Caco-2 (cell line): ENCODE results near the gene IL2RA. TPM values are rescaled to one million over a fixed set of nuclear protein-coding genes. Genes with fewer than 3 reads are reported as not detected.

Experiments used
- BruUV-seq: library from RNA; stranded (reverse); fragments of 400-500 nt; replicated peaks from 2 replicates; lab custom pipeline; 2021; lab: Mats Ljungman, UMichigan
- CTCF ChIA-PET: fragments of 300-600 bp; sonication (Branson Sonifier 250); formaldehyde crosslinking; loops from one replicate; lab custom pipeline; 2022; ENCODE audit warnings: antibody characterized with exemption; lab: Charles Lee
- POLR2A ChIA-PET: fragments of 300-600 bp; sonication (Branson Sonifier 250); formaldehyde crosslinking; loops from one replicate; lab custom pipeline; 2022; ENCODE audit warnings: antibody characterized with exemption; lab: Charles Lee
- DNase-seq, 2 experiments: peaks; one replicate each; pipeline versions ENCODE4 v3.0.0 to v3.0.0-alpha.2; 2020 to 2022
- H3K27me3 ChIP-seq: replicated peaks from 2 replicates; pipeline ENCODE4 v1.6.0; 2011; ENCODE audit warnings: low read length; ENCODE audit not compliant: control insufficient read depth, insufficient read depth
- H3K36me3 ChIP-seq: 2 replicates; pipeline ENCODE4 v1.5.1; 2011; ENCODE audit warnings: low read length; ENCODE audit not compliant: control insufficient read depth, insufficient read depth
- H3K4me1 ChIP-seq: fragments of 250-450 bp; sonication (Bioruptor Pico); 2 replicates; pipeline ENCODE4 v1.5.1; 2020; ENCODE audit warnings: mild to moderate bottlenecking
- H3K4me3 ChIP-seq: 2 replicates; pipeline ENCODE4 v1.5.1; 2011; ENCODE audit warnings: low read depth, mild to moderate bottlenecking, control low read depth, low read length
- H3K9me3 ChIP-seq: fragments of 250-450 bp; sonication (Bioruptor Pico); 2 replicates; pipeline ENCODE4 v1.5.1; 2020; ENCODE audit warnings: mild to moderate bottlenecking, moderate library complexity
- H3K27ac Mint-ChIP-seq: one replicate; pipeline ENCODE4 v1.8.0; 2022; ENCODE audit warnings: mixed read lengths; ENCODE audit not compliant: unreplicated experiment
- H3K27me3 Mint-ChIP-seq: one replicate; pipeline ENCODE4 v1.8.0; 2022; ENCODE audit warnings: mixed read lengths; ENCODE audit not compliant: insufficient read depth, unreplicated experiment
- H3K36me3 Mint-ChIP-seq: one replicate; pipeline ENCODE4 v1.8.0; 2022; ENCODE audit warnings: mild to moderate bottlenecking, mixed read lengths; ENCODE audit not compliant: insufficient read depth, unreplicated experiment
- H3K4me1 Mint-ChIP-seq: one replicate; pipeline ENCODE4 v1.8.0; 2022; ENCODE audit warnings: low read depth, mixed read lengths; ENCODE audit not compliant: unreplicated experiment
- H3K4me3 Mint-ChIP-seq: one replicate; pipeline ENCODE4 v1.8.0; 2022; ENCODE audit warnings: mild to moderate bottlenecking, moderate library complexity, mixed read lengths; ENCODE audit not compliant: unreplicated experiment
- H3K9me3 Mint-ChIP-seq: one replicate; pipeline ENCODE4 v1.8.0; 2022; ENCODE audit warnings: mixed read lengths; ENCODE audit not compliant: unreplicated experiment
- intact Hi-C: fragments of 100-400 bp; cut with micrococcal nuclease; formaldehyde crosslinking; loops from one replicate; pipeline ENCODE4 v1.10.0; 2022; ENCODE audit not compliant: unreplicated experiment
- total RNA-seq: library from RNA; stranded (reverse); gene quantifications from 2 replicates; pipeline ENCODE4 v1.2.3, GENCODE V29; 2022
- TF ChIP-seq, protein P1 (sequence below), 2 experiments: fragments of 200-600 bp in 1 of 2; IDR thresholded peaks; 1 replicate in 1 of 2; 2 replicates in 1 of 2; pipeline versions ENCODE4 v1.5.1 to v1.8.0; 2011 to 2022; ENCODE audit warnings: antibody characterized with exemption in 1 of 2, control low read depth in 1 of 2, inconsistent platforms in 1 of 2, low read depth in 1 of 2, low read length in 1 of 2, mild to moderate bottlenecking in 1 of 2, moderate library complexity in 1 of 2; ENCODE audit not compliant: insufficient read depth in 1 of 2, severe bottlenecking in 1 of 2, unreplicated experiment in 1 of 2

The IL2RA gene
- total RNA-seq, 1 experiment from 2014 or later = not detected

DNA sequence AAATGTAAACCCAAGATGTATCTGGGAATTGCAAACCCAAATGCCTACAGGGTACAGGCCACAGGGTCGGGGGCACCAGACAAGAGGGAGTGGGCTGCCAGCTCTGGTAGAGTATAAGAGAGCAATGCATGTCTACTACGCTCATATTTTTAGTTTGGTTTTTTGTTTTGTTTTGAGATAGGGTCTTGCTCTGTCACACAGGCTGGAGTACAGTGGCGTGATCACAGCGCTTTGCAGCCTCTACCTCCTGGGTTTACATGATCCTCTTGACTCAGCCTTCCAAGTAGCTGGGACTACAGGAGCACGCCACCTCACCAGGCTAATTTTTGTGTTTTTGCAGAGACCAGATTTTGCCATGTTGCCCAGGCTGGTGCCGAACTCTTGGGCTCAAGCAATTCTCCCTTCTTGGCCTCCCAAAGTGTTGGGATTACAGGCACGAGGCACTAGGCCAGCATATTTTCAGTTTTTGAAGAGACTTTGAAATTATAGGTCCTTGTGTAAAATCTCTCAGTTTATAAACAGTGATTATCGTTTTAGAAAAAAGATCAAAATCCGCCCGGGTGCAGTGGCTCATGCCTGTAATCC is 73.7 kb downstream of the IL2RA start:
- POLR2A ChIA-PET = no interaction called here
- TF ChIP-seq, protein P1, sequence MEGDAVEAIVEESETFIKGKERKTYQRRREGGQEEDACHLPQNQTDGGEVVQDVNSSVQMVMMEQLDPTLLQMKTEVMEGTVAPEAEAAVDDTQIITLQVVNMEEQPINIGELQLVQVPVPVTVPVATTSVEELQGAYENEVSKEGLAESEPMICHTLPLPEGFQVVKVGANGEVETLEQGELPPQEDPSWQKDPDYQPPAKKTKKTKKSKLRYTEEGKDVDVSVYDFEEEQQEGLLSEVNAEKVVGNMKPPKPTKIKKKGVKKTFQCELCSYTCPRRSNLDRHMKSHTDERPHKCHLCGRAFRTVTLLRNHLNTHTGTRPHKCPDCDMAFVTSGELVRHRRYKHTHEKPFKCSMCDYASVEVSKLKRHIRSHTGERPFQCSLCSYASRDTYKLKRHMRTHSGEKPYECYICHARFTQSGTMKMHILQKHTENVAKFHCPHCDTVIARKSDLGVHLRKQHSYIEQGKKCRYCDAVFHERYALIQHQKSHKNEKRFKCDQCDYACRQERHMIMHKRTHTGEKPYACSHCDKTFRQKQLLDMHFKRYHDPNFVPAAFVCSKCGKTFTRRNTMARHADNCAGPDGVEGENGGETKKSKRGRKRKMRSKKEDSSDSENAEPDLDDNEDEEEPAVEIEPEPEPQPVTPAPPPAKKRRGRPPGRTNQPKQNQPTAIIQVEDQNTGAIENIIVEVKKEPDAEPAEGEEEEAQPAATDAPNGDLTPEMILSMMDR (IDR thresholded peaks at IDR 0.05; ENCODE audit: insufficient read depth in 1 of 2, low read depth in 1 of 2, low read length in 1 of 2, severe bottlenecking in 1 of 2, unreplicated experiment in 1 of 2) = no peak
- CTCF ChIA-PET = no interaction called here

DNA sequence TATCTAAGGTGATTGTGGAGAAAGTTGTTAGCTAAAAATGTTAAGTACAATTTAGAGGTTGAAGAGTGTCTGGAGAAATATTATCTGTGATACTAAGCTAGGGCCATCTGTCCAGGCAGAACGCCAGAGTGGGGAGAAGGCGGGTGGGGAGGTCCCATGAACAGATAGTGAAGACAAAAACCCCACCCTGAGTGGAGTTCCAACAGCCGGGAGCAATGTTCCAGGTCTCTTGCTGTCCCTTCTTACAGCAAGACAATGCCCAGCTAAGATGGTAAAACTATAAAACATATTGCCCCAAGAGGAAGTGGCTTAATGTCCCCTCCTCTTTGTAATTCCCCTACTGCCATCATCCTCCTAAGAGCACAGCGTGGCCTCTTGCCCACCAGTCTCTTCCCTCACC is 74.4 kb downstream of the IL2RA start:
- H3K4me1 Mint-ChIP-seq = no peaks in the 10 kb centered on the region
- Histone ChIP-seq H3K4me3 (no peak overlapping the region), H3K9me3 (peaks cover 16% of the 10 kb centered on the region; the same call in 1 of the 2 replicates), H3K4me1 (no peaks in the 10 kb centered on the region), H3K36me3 (no peaks in the 10 kb centered on the region), H3K27me3 (no peaks in the 10 kb centered on the region)
- H3K36me3 Mint-ChIP-seq = no peaks in the 10 kb centered on the region
- no peak for DNase-seq
- peaks cover 20% of the 10 kb centered on the region for H3K27me3 Mint-ChIP-seq
- no TSS peak for BruUV-seq
- TF ChIP-seq, protein P1 (IDR thresholded peaks at IDR 0.05; ENCODE audit: insufficient read depth in 1 of 2, low read depth in 1 of 2, low read length in 1 of 2, severe bottlenecking in 1 of 2, unreplicated experiment in 1 of 2) = no peak
- CTCF ChIA-PET = no interaction called here
- H3K4me3 Mint-ChIP-seq = no peak overlapping the region
- no peak overlapping the region for H3K27ac Mint-ChIP-seq
- POLR2A ChIA-PET = no interaction called here
- intact Hi-C loops = no loop called here
- H3K9me3 Mint-ChIP-seq = peaks cover 14% of the 10 kb centered on the region

More for the DNA sequence above, 73.7 kb downstream of the IL2RA start:
- intact Hi-C loops = no loop called here
- peaks cover 20% of the 10 kb centered on the region for H3K9me3 Mint-ChIP-seq
- no peaks in the 10 kb centered on the region for H3K36me3 Mint-ChIP-seq
- Histone ChIP-seq H3K4me1 (no peaks in the 10 kb centered on the region), H3K9me3 (peaks cover 23% of the 10 kb centered on the region; the same call in 1 of the 2 replicates), H3K36me3 (no peaks in the 10 kb centered on the region), H3K4me3 (no peak overlapping the region), H3K27me3 (no peaks in the 10 kb centered on the region)
- H3K27me3 Mint-ChIP-seq = peaks cover 18% of the 10 kb centered on the region
- H3K27ac Mint-ChIP-seq = no peak overlapping the region
- no peak for DNase-seq
- no peaks in the 10 kb centered on the region for H3K4me1 Mint-ChIP-seq
- BruUV-seq = no TSS peak
- no peak overlapping the region for H3K4me3 Mint-ChIP-seq

DNA sequence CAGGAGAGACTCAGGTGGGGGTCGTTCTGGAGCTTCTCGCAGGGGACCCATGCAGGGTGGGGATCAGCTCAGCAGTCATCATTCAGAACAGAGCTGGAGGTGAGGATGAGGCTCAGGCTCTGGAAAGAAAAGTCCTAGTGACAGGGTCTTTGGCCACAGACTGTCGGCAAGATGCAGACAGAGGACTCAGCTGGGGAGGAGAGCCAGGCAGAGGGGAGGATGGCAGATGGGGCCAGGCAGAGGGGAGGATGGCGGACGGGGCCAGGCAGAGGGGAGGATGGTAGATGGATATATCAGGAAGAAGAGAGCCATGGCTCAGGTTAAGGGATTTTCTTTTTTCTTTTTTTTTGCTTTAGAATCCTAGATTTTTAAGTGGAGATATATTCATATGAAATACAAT is 77.1 kb downstream of the IL2RA start:
- ChIA-PET CTCF (no interaction called here), POLR2A (no interaction called here)
- no peaks in the 10 kb centered on the region for H3K36me3 ChIP-seq
- H3K4me1 ChIP-seq = no peaks in the 10 kb centered on the region
- no peak for DNase-seq
- no peak overlapping the region for H3K4me3 Mint-ChIP-seq
- peaks cover 28% of the 10 kb centered on the region for H3K27me3 Mint-ChIP-seq
- no peaks in the 10 kb centered on the region for H3K9me3 Mint-ChIP-seq
- no peak overlapping the region for H3K4me3 ChIP-seq
- no peak overlapping the region for H3K27ac Mint-ChIP-seq
- TF ChIP-seq, protein P1 (IDR thresholded peaks at IDR 0.05; ENCODE audit: insufficient read depth in 1 of 2, low read depth in 1 of 2, low read length in 1 of 2, severe bottlenecking in 1 of 2, unreplicated experiment in 1 of 2) = no peak
- no TSS peak for BruUV-seq
- no peaks in the 10 kb centered on the region for H3K27me3 ChIP-seq
- H3K9me3 ChIP-seq = no peaks in the 10 kb centered on the region
- H3K36me3 Mint-ChIP-seq = no peaks in the 10 kb centered on the region
- no peaks in the 10 kb centered on the region for H3K4me1 Mint-ChIP-seq
- intact Hi-C loops = no loop called here
